LNCaP clone FGC (cell line): ENCODE results near the gene CD2BP2.

ENCODE experiments used
- DNase-seq: peaks from one replicate; pipeline ENCODE4 v3.0.0-alpha.2; 2011; ENCODE audit warnings: low read depth
- H3K4me3 ChIP-seq: 2 replicates; pipeline ENCODE4 v1.5.1; 2011; ENCODE audit warnings: mild to moderate bottlenecking, low read depth, low read length, control low read depth
- CTCF ChIP-seq: IDR thresholded peaks from 2 replicates; pipeline ENCODE4 v1.5.1; 2012; ENCODE audit warnings: mild to moderate bottlenecking; ENCODE audit not compliant: control insufficient read depth, insufficient read depth; ENCODE audit errors: extremely low read depth

Gene CD2BP2

GRCh38 chr16:30370456-30371247 lies 15.5 kb upstream of the CD2BP2 start, which contains the start of gene TBC1D10B:
TBC1D10B (minus strand) TSS chr16:30370494; CDS start chr16:30370183, 311 bp downstream.
- peak within 1 kb of the TSS; percentile 82 for H3K4me3 ChIP-seq
- peak; percentile 100 for DNase-seq
- TF ChIP-seq CTCF, result no peak

- no peak for DNase-seq
- no peak for TF ChIP-seq CTCF
Measured at GRCh38 chr16:30369938-30370455, 14.9 kb upstream of the CD2BP2 start.

DNA sequence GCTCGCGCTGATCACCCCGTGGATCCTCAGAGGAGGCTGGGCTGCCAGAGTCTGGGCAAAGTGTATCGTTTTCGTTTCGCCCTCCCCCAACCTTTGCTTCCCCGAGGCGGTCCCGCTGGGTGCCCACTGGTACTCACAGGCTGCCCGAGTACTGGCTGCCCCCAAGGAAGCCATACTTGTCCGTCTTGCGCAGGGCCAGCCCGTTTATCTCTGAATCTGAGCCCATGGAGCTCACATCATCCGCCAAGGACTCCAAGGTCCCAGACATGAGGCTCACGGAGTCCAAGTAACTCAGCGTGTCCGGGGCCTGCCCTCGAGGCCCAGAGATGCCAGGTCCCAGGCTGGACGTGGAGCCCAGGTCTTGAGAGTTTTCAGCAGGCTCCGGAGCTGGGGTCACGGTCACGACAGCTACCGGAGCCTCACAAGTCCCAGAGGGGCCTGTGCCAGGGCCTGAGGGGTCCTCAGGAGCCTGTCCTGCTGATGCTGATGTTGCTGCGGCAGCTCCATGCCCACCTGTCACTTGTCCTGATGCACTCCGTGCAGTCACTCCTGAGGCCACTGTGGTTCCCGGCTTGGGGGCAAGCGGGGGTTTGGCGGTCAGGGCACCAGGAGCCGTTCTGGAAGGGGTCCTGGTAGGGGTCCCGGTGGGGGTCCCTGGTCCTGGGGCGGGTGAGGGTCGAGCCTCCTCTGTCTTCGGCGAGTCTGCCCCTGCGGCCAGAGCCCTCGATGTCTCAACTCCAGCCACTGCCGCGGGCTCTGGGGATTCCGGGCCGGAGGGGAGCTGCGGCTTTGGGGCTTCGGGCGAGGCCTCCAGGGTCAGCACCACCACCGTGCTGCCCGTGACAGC lies 14.2 kb upstream of the CD2BP2 start:
- no peak for DNase-seq
- TF ChIP-seq CTCF, result no peak
- H3K4me3 ChIP-seq, result peak overlapping the region; percentile 82

More at GRCh38 chr16:30369938-30370455, 14.9 kb upstream of the CD2BP2 start:
- H3K4me3 ChIP-seq, result peak overlapping the region; percentile 82

GRCh38 chr16:30368792-30369090 lies 13.6 kb upstream of the CD2BP2 start:
- no peak for DNase-seq
- H3K4me3 ChIP-seq, result peak overlapping the region; percentile 82
- TF ChIP-seq CTCF, result no peak

- peak overlapping the region; percentile 82 for H3K4me3 ChIP-seq
- no peak for DNase-seq
- no peak for TF ChIP-seq CTCF
Measured at GRCh38 chr16:30368122-30368791, 13.1 kb upstream of the CD2BP2 start.

- no peak for DNase-seq
- no peak overlapping the region; the same call in 1 of the 2 replicates for H3K4me3 ChIP-seq
- no peak for TF ChIP-seq CTCF
Measured at GRCh38 chr16:30367349-30368009, 12.4 kb upstream of the CD2BP2 start.
